DOHH2 (cell line): ENCODE results near the gene MIEN1.
"Not testable (repeated sequence)": the region's sequence is repeated elsewhere in the genome, so short reads cannot be mapped to it uniquely, and the experiment has no call there.

Source experiments
- H3F3A ChIP-seq: fragments of 200-600 bp; sonication (generic), shearing (Covaris generic); 2 replicates; pipeline ENCODE4 v1.6.0; 2016; ENCODE audit warnings: antibody characterized with exemption, mild to moderate bottlenecking; ENCODE audit not compliant: control insufficient read depth, insufficient read depth
- H3K27ac ChIP-seq: fragments of 200-600 bp; sonication (generic); 2 replicates; pipeline ENCODE4 v1.5.1; 2014; ENCODE audit warnings: low read depth, mild to moderate bottlenecking, low read length, moderate library complexity
- H3K27me3 ChIP-seq: fragments of 200-600 bp; sonication (generic); 2 replicates; pipeline ENCODE4 v1.6.1; 2014; ENCODE audit warnings: mild to moderate bottlenecking, low read length, mixed read lengths; ENCODE audit not compliant: control insufficient read depth
- H3K36me3 ChIP-seq: fragments of 200-600 bp; sonication (generic); 2 replicates; pipeline ENCODE4 v1.6.1; 2014; ENCODE audit warnings: mild to moderate bottlenecking, low read length, moderate library complexity, mixed read lengths; ENCODE audit not compliant: control insufficient read depth
- H3K4me1 ChIP-seq: fragments of 200-600 bp; sonication (generic); 2 replicates; pipeline ENCODE4 v1.6.1; 2014; ENCODE audit warnings: mild to moderate bottlenecking, low read length, mixed read lengths; ENCODE audit not compliant: control insufficient read depth
- H3K4me2 ChIP-seq: fragments of 200-600 bp; sonication (generic); 2 replicates; pipeline ENCODE4 v1.6.0; 2014; ENCODE audit warnings: mild to moderate bottlenecking, low read length, moderate library complexity
- H3K4me3 ChIP-seq: fragments of 200-600 bp; sonication (generic); 2 replicates; pipeline ENCODE4 v1.5.1; 2014; ENCODE audit warnings: mild to moderate bottlenecking, low read length, mixed read lengths
- H3K79me2 ChIP-seq: fragments of 200-600 bp; sonication (generic); 2 replicates; pipeline ENCODE4 v1.6.1; 2014; ENCODE audit warnings: mild to moderate bottlenecking, low read length, mixed read lengths; ENCODE audit not compliant: control insufficient read depth
- H3K9me2 ChIP-seq: fragments of 200-600 bp; sonication (generic); replicated peaks from 2 replicates; pipeline ENCODE4 v1.6.1; 2014; ENCODE audit warnings: mild to moderate bottlenecking, low read length, mixed read lengths; ENCODE audit not compliant: control insufficient read depth
- H3K9me3 ChIP-seq: fragments of 200-600 bp; sonication (generic); 2 replicates; pipeline ENCODE4 v1.6.1; 2014; ENCODE audit warnings: antibody characterized with exemption, low read length, mixed read lengths; ENCODE audit not compliant: control insufficient read depth, insufficient read depth
- H4K20me1 ChIP-seq: fragments of 200-600 bp; sonication (generic); 2 replicates; pipeline ENCODE4 v1.6.0; 2014; ENCODE audit warnings: low read depth, mild to moderate bottlenecking, antibody characterized with exemption, low read length, moderate library complexity; ENCODE audit not compliant: control insufficient read depth, insufficient read depth
- EZH2phosphoT487 ChIP-seq: fragments of 200-600 bp; sonication (generic); IDR thresholded peaks from 2 replicates; pipeline ENCODE4 v1.6.1; 2017; ENCODE audit warnings: borderline replicate concordance, mild to moderate bottlenecking, antibody characterized with exemption, low read length, moderate library complexity, mixed read lengths
- TF ChIP-seq, protein P1 (sequence below): fragments of 200-600 bp; sonication (generic); IDR thresholded peaks from one replicate; pipeline ENCODE4 v1.5.1; 2014; ENCODE audit warnings: antibody characterized with exemption, mild to moderate bottlenecking, low read depth, low read length; ENCODE audit not compliant: poor library complexity, severe bottlenecking

The MIEN1 gene

DNA sequence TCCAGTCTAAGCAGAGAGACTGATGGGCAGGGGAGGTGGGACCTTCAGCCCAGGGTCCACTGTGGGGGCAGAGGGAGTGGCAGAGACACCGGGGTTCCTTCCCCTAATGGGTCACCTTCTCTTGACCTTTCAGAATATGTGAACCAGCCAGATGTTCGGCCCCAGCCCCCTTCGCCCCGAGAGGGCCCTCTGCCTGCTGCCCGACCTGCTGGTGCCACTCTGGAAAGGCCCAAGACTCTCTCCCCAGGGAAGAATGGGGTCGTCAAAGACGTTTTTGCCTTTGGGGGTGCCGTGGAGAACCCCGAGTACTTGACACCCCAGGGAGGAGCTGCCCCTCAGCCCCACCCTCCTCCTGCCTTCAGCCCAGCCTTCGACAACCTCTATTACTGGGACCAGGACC lies 2.8 kb downstream of the MIEN1 start:
- no peaks in the 10 kb centered on the region for H3K27me3 ChIP-seq
- peaks cover 26% of the 10 kb centered on the region for H3K36me3 ChIP-seq
- H3K27ac ChIP-seq: no peak overlapping the region
- H3F3A ChIP-seq: 0 out of 2 replicates have a peak, but pooled peaks cover under 1% of the 10 kb centered on the region
- H3K9me3 ChIP-seq: no peaks in the 10 kb centered on the region
- H3K4me1 ChIP-seq: peaks cover 16% of the 10 kb centered on the region
- TF ChIP-seq EZH2phosphoT487: no peak
- TF ChIP-seq, protein P1, sequence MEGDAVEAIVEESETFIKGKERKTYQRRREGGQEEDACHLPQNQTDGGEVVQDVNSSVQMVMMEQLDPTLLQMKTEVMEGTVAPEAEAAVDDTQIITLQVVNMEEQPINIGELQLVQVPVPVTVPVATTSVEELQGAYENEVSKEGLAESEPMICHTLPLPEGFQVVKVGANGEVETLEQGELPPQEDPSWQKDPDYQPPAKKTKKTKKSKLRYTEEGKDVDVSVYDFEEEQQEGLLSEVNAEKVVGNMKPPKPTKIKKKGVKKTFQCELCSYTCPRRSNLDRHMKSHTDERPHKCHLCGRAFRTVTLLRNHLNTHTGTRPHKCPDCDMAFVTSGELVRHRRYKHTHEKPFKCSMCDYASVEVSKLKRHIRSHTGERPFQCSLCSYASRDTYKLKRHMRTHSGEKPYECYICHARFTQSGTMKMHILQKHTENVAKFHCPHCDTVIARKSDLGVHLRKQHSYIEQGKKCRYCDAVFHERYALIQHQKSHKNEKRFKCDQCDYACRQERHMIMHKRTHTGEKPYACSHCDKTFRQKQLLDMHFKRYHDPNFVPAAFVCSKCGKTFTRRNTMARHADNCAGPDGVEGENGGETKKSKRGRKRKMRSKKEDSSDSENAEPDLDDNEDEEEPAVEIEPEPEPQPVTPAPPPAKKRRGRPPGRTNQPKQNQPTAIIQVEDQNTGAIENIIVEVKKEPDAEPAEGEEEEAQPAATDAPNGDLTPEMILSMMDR: no peak
- H3K79me2 ChIP-seq: peaks cover 14% of the 10 kb centered on the region
- H3K4me2 ChIP-seq: no peak overlapping the region
- H4K20me1 ChIP-seq: no peaks in the 10 kb centered on the region
- H3K4me3 ChIP-seq: no peak overlapping the region
- no peaks in the 10 kb centered on the region for H3K9me2 ChIP-seq

DNA sequence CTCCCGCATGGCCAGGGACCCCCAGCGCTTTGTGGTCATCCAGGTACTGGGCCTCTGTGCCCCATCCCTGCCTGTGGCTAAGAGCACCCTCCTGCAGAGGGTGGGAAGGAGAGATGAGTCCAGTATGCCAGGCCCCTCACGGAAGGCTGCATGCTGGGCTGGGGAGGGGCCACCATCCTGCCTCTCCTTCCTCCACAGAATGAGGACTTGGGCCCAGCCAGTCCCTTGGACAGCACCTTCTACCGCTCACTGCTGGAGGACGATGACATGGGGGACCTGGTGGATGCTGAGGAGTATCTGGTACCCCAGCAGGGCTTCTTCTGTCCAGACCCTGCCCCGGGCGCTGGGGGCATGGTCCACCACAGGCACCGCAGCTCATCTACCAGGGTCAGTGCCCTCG lies 3.7 kb downstream of the MIEN1 start:
- Histone ChIP-seq H3K27ac (no peak overlapping the region), H4K20me1 (no peaks in the 10 kb centered on the region), H3F3A (no peaks in the 10 kb centered on the region), H3K79me2 (peaks cover 14% of the 10 kb centered on the region), H3K9me2 (no peaks in the 10 kb centered on the region), H3K27me3 (no peaks in the 10 kb centered on the region), H3K4me2 (no peak overlapping the region), H3K36me3 (peaks cover 26% of the 10 kb centered on the region), H3K9me3 (no peaks in the 10 kb centered on the region), H3K4me1 (peaks cover 16% of the 10 kb centered on the region), H3K4me3 (no peak overlapping the region)
- no peak for TF ChIP-seq EZH2phosphoT487
- TF ChIP-seq, protein P1: no peak

DNA sequence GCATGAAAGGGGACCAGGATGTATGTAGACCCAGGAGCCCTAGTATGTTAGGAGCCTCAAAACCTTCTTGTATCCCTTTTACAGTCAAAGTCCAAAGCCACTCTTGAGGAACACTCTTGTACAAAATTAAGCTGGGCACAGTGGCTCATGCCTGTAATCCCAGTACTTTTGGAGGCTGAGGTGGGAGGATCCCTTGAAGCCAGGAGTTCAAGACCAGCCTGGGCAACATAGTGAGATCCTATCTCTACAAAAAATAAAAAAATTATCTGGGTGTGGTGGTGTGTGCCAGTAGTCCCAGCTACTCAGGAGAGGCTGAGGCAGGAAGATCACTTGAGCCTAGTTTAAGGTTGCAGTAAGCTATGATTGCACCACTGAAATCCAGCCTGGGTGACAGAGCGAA lies 4.4 kb downstream of the MIEN1 start:
- H4K20me1 ChIP-seq, H3K4me2 ChIP-seq: not testable (repeated sequence)
- peaks cover 26% of the 10 kb centered on the region for H3K36me3 ChIP-seq

DNA sequence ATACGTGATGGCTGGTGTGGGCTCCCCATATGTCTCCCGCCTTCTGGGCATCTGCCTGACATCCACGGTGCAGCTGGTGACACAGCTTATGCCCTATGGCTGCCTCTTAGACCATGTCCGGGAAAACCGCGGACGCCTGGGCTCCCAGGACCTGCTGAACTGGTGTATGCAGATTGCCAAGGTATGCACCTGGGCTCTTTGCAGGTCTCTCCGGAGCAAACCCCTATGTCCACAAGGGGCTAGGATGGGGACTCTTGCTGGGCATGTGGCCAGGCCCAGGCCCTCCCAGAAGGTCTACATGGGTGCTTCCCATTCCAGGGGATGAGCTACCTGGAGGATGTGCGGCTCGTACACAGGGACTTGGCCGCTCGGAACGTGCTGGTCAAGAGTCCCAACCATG lies 5.6 kb downstream of the MIEN1 start:
- H3K4me3 ChIP-seq: no peak overlapping the region
- no peak overlapping the region for H3K27ac ChIP-seq
- no peaks in the 10 kb centered on the region for H3K9me3 ChIP-seq
- peaks cover 10% of the 10 kb centered on the region for H3K4me1 ChIP-seq
- H3K4me2 ChIP-seq: no peak overlapping the region
- H3K27me3 ChIP-seq: no peaks in the 10 kb centered on the region
- TF ChIP-seq, protein P1: no peak
- no peak for TF ChIP-seq EZH2phosphoT487
- H3K79me2 ChIP-seq: peaks cover 10% of the 10 kb centered on the region
- no peaks in the 10 kb centered on the region for H3K9me2 ChIP-seq
- no peaks in the 10 kb centered on the region for H3F3A ChIP-seq
- peaks cover 22% of the 10 kb centered on the region for H3K36me3 ChIP-seq
- no peaks in the 10 kb centered on the region for H4K20me1 ChIP-seq

More for the DNA sequence above, 4.4 kb downstream of the MIEN1 start:
- not testable (repeated sequence) for H3K4me3 ChIP-seq, H3K27me3 ChIP-seq, H3F3A ChIP-seq, H3K27ac ChIP-seq, H3K9me3 ChIP-seq, H3K9me2 ChIP-seq
- H3K79me2 ChIP-seq: peaks cover 14% of the 10 kb centered on the region
- H3K4me1 ChIP-seq: peaks cover 16% of the 10 kb centered on the region
